ENCODE results near the gene GDF2.

- no peak for TF ChIP-seq EZH2 (IDR thresholded peaks at IDR 0.05)
- TF ChIP-seq POLR2AphosphoS5 (IDR thresholded peaks at IDR 0.05; ENCODE audit: borderline replicate concordance, low read depth, low read length) = no peak
- no peak for TF ChIP-seq FOXP2 (optimal IDR thresholded peaks at IDR 0.05; ENCODE audit: control extremely low read depth, extremely low read length, insufficient read depth)
Measured at GRCh38 chr10:47365431-47366180, 43.4 kb downstream of the GDF2 start.
